Stimulated activated naive CD4-positive, alpha-beta T cell treated with Interleukin-2 at 50 U/mL for 16 hours (primary cell): ENCODE results near the gene IFRD1.
"Not testable (repeated sequence)": the region's sequence is repeated elsewhere in the genome, so short reads cannot be mapped to it uniquely, and the experiment has no call there.

Experiments used
- DNase-seq: peaks from one replicate; lab custom pipeline; 2025; lab: John Stamatoyannopoulos, UW

The IFRD1 gene

GRCh38 chr7:112516418-112516817 lies 66.2 kb downstream of the IFRD1 start:
- DNase-seq, result not testable (repeated sequence)

- no peak for DNase-seq
These were observed 67.2 kb downstream of the IFRD1 start for GRCh38 chr7:112517487-112517886.

GRCh38 chr7:112520787-112521186 lies 70.5 kb downstream of the IFRD1 start:
- no peak for DNase-seq

- no peak for DNase-seq
These were observed 71.7 kb downstream of the IFRD1 start for GRCh38 chr7:112521942-112522341.

- DNase-seq, result no peak
These were observed 73.6 kb downstream of the IFRD1 start for GRCh38 chr7:112523871-112524270.
